ENCODE data around the gene LAPTM5.

LAPTM5 gene

DNA sequence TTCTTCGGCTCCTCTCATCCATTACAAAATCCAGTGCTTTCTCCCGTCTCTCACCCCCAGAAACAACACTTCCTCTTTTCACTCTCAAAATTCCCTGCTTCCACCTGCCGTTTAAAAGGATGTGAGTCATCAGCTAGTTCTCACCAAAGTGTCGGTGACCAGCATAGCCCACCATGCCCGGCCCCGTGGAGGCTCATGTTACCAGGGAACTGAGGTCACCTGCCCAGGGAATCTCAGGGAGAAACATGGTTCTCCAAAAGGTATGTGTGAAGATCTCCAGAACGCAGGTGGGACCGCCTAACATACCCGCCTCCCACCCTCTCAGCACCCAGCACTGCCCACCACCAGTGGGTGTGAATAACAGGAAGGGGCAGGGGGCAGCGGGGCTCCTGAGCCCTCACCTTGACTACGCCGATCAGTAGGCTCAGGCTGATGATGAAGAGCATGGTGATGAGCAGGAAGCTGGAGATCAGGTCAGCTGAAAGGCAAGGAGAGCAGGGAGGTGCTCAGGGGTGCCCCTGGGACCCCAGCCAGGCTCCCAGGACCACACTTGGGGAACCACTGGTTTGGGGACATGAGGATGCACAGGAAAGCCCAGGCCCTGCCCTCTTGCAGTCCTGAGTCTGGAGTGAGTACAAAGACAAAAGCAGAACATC is 16.2 kb downstream of the LAPTM5 start:
- no peak for DNase-seq

- no peak for DNase-seq
These were observed 17.0 kb downstream of the LAPTM5 start for GRCh38 chr1:30740251-30741238.

- DNase-seq, result no peak
These were observed 18.0 kb downstream of the LAPTM5 start for GRCh38 chr1:30739601-30740000.

DNA sequence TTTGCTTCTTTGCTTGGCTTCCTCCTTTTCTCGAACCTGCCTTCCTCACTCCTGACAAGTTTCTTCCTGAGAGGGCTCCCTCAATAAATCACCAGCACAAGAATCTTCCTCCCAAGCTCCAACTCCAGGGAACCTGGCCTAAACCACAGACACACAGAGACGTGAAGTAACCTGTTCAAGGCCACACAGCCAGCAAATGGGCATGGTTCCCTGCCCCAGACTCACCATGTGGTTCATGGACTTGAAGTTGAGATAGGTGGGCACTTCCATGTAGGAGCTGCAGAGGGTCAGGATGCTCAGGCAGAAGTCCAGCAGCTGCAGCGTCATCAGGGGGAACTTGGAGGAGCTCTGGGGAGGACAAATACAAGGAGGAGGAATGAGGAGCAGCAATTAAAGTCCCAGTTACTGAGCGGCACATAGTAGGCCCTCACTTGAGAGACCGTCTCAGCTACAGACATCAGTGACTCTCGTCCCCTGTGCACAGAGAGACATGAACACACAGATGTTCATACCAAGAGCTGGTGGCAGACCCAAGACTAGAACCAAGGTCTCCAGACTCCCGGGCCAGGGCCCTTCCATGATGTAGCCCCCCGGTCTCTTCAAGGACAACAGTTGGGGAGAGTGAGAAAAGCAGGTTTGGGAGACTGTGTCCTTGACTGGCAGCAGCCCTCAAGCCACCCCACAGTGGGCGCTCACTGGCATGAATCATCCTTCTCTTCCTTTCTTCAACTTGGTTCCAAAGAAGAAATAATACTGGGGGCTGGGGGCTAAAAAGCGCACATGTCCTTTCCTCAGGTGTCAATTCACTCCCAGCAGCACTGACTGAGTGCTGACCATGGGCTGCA is 18.6 kb downstream of the LAPTM5 start:
- DNase-seq, result no peak

- DNase-seq, result no peak
These were observed 19.4 kb downstream of the LAPTM5 start for GRCh38 chr1:30738040-30738714.

DNA sequence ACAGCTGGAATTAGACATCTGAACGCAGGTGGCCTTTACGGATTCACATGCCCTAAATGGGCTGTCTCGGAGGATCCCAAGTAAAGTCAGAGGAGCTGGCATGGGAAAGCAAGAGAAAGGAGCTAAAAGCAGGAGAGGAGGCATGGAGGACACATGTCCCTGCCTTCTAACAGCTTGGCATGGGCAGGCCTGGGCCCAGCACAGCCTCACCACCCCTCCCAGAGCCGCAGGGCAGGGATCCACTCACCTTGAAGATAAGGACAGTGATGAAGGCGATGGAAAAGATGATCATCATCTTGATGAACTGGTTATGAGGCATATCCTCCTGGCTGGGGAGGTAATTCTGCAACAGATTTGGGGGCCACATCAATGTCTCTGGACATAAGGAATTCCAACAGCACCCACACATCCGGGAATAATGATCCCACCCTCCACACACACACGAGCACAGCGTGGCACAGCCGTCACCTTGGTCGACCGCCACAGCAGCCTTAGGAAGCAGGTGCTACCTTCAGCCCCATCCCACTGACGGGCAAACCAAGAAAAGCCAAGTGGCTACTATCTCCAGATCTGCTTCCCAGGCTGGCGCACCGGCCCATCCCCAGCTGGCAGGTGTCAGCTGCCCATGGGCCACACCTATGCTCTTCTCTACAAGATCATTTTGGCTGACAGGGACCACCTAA is 20.1 kb downstream of the LAPTM5 start:
- no peak for DNase-seq

DNA sequence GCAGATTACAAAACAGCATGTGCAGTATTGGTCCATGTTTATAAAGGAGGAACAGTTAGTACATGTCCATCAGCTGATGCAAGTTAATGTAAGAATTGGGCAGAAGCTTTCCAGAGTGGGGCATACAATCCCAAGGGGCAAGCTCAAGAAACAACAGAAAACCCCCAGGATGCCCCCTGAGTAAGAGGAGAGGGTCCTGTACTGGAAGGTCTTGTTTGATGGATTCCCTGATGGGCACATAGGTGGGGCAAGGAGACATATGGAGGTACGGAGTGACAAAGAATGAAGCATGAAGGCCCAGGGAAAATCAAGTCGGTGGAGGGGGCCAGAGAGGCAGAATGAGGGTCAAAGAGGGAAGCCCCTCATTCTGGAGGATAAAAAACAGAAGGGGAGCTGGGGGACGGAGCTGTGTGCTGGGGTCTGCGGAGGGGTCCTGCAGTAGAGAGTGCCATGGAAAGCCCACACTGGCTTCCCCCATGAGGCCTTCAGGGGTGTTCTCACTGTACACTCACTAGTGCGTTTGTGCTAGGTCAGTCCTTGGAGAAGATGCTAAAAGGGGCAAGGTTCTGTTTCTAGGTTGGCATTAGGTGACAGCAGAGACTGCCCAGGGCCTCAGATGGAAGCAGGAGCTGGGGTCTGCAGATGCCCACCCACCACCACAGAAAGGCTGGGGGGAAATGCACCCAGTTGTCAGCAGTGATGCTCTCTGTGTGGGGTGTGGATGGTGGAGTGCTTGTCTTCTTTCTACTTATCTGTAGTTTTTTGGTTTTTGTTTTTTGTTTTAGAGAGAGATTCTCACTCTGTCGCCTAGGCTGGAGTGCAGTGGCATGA is 21.7 kb downstream of the LAPTM5 start:
- no peak for DNase-seq

- DNase-seq, result no peak
These were observed 22.4 kb downstream of the LAPTM5 start for GRCh38 chr1:30735124-30735523.

- no peak for DNase-seq
These were observed 23.0 kb downstream of the LAPTM5 start for GRCh38 chr1:30734580-30734979.

DNA sequence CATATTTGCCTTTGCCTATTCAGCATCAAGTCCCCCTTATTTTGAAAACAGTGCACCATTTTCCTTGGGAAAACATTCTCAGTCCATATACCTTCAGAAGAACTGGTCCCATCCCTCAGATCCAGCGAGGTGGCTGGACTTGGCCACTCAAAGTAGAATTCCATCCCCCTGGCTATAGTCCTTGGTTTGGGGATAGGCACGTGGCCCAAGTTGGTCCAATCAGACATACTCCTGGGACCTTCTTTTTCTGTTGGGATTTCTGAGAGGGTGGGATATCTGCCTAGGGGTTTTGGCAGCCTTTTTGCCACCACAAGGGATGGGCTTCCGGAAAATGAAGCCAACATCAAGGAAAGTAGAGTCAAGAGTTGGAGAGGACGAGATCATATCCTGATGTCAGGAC is 23.5 kb downstream of the LAPTM5 start:
- DNase-seq, result no peak

DNA sequence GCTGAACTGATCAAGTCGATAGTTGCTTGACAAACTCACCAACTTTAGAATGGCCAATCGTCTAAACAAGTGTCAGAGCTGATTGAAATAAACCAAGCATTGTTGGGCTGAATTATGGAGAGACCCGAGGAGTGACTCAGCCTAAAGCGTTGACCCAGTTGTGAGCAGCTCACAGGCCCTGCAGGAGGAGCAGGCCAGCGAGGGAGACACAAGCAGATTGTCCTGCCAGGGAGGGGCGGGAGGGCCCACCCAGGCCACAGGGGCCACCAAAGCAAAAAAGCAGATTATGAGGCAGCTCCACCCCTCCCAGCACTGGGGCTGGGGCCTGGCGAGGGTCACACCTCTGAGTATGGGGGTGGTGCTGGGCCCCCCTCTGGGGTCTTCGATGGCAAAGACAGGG is 24.1 kb downstream of the LAPTM5 start:
- no peak for DNase-seq

GRCh38 chr1:30732277-30732996 is 25.1 kb downstream of the LAPTM5 start:
- DNase-seq, result no peak

- no peak for DNase-seq
These were observed 25.7 kb downstream of the LAPTM5 start for GRCh38 chr1:30731806-30732276.

DNA sequence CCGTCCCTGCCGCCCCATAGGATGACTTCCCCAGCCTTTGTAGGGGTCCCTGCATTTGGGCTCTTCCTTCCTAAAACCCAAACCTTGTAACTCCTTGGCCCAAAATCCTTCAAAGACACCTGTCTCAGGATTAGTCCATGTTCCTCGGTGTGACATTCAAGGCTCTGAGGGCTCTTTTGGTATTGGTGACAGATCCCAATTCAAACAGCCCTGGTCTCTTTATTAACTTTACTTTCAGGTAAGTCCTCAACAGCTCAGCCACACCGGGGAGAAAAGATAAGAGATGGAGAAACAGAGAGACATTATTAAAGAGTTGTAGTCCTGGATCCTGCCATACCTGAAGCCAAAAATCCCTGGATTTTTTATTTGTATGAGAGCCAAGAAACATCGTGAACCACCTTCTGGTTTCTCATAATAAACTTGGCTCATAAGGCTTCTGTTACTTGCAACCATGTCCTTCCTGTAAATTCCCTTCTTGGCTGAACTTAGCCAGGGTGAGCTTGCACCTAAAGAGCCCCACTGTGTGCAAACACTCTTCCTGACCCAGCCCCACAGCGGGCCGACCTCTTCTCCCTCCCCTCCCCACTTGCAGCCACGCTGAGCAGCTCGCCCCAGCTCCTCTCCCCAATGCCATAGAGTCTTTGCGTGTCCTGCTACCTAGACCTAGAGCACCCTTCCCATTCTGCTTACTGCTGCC is 26.3 kb downstream of the LAPTM5 start:
- DNase-seq, result no peak

DNA sequence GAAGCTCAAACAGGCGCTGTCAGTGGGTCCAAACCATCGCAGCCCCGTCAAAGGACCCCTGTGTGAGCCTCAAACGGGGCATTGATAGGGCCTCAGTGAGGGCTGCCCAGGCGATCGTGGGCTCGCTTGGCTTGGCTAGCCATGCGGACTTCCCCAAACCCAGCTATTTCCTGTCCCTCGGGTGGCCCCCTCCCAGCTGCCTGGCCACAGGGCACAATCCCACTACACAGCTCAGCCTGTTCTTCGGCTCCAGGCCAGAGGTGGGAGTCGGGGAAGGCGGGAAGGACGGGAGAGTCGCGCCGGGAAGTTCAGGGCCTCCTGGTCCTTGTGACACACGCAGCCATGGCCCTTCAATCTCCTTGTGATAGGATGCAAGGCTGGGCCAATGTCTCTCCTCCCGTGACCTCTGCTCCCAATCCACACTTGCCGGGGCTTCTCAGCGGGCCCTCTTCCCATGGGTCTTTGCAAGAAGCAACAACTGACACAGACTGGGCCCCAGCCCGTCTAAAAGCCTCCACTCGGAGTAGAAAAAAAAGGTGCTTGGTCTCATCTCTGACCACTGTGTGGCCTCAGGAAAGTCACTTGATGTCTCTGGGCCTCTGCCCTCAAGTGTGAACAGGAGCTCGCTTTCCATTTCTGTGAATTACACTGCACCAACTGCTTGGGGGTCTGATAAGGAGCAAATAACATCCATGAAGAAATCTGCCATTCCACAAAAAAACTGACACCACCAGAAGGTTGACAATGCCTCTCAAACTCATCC is 27.0 kb downstream of the LAPTM5 start:
- no peak for DNase-seq

- DNase-seq, result no peak
These were observed 27.7 kb downstream of the LAPTM5 start for GRCh38 chr1:30729901-30730300.

GRCh38 chr1:30728832-30729638 is 28.5 kb downstream of the LAPTM5 start:
- no peak for DNase-seq

DNA sequence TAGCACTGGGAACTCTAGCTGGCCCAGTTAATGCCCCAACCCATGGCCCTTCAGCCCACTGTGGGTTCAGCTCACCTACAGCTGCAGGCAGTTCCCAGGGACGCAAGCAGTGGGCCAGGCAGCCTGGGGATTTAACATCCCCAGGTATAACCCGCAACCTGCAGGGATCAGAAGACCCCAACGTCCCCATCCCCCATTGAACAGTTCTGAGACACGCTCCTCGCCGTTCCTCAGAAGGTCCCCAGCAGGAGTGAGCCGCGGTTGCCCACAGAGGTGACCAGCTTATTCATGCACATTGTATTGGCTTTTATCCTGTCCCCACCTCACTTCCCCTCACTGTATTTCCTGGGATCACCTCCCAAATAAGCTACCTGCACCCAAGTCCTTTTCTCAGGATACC is 29.2 kb downstream of the LAPTM5 start:
- DNase-seq, result no peak
